GM12878 (cell line): Measurements from ENCODE around the gene MAGI1. TPM values are rescaled to one million over a fixed set of nuclear protein-coding genes. Genes with fewer than 3 reads are reported as not detected.

Experiments used
- ATAC-seq: fragments of 200-7000 bp; cut with Tn5 transposase; 3 replicates; pipeline ENCODE4 v1.9.1; 2020; ENCODE audit warnings: mild to moderate bottlenecking, moderate library complexity
- BruUV-seq: library from RNA; stranded (reverse); fragments of 400-500 nt; replicated peaks from 2 replicates; lab custom pipeline; 2021; lab: Mats Ljungman, UMichigan
- CTCF ChIA-PET: fragments of 300-600 bp; sonication (Branson Sonifier 250); formaldehyde crosslinking; extraction: SDS; loops from one replicate; lab custom pipeline; 2021; ENCODE audit warnings: inconsistent platforms; lab: Yijun Ruan, JAX
- POLR2A ChIA-PET: fragments of 350-600 bp; formaldehyde crosslinking; extraction: SDS; loops from one replicate; lab custom pipeline; 2021; ENCODE audit warnings: inconsistent platforms; lab: Charles Lee
- RAD21 ChIA-PET: fragments of 300-600 bp; sonication (Branson Sonifier 250); formaldehyde crosslinking; loops from one replicate; lab custom pipeline; 2023; ENCODE audit warnings: antibody characterized with exemption; ENCODE audit not compliant: unreplicated experiment; lab: Charles Lee
- SMC1A ChIA-PET: fragments of 300-600 bp; sonication (Branson Sonifier 250); formaldehyde crosslinking; loops from one replicate; lab custom pipeline; 2023; ENCODE audit not compliant: unreplicated experiment, uncharacterized antibody; lab: Charles Lee
- DNase-seq: peaks from one replicate; pipeline ENCODE4 v3.0.0-alpha.2; 2011; ENCODE audit warnings: low read depth, low spot score
- FAIRE-seq: peaks from 3 replicates; lab custom pipeline; 2011; peaks lifted over from hg19 to GRCh38; lab: Jason Lieb, UNC
- H2AFZ ChIP-seq: 2 replicates; pipeline ENCODE4 v1.6.0; 2011; ENCODE audit warnings: low read depth, low read length, control low read depth; ENCODE audit not compliant: control insufficient read depth
- H3K27ac ChIP-seq: 2 replicates; pipeline ENCODE4 v1.5.1; 2011; ENCODE audit warnings: control low read depth; ENCODE audit not compliant: control insufficient read depth, insufficient read depth
- H3K27me3 ChIP-seq, 2 experiments: replicated peaks in 1 of 2; 2 replicates each; pipeline versions ENCODE4 v1.6.0 to v1.6.1; 2011; ENCODE audit warnings: low read length in 1 of 2; ENCODE audit not compliant: control insufficient read depth in 2 of 2, insufficient read depth in 2 of 2
- H3K36me3 ChIP-seq, 2 experiments: 2 replicates each; pipeline ENCODE4 v1.5.1; 2011; ENCODE audit warnings: low read length in 1 of 2; ENCODE audit not compliant: control insufficient read depth in 2 of 2, insufficient read depth in 2 of 2
- H3K4me1 ChIP-seq: 2 replicates; pipeline ENCODE4 v1.6.1; 2011; ENCODE audit warnings: mild to moderate bottlenecking, low read length, moderate library complexity, mixed read lengths; ENCODE audit not compliant: control insufficient read depth, insufficient read depth
- H3K4me2 ChIP-seq: 2 replicates; pipeline ENCODE4 v1.6.0; 2011; ENCODE audit warnings: control low read depth; ENCODE audit not compliant: control insufficient read depth, insufficient read depth
- H3K4me3 ChIP-seq: fragments of 200-600 bp; sonication (generic); 2 replicates; pipeline ENCODE4 v1.5.1; 2016
- H3K79me2 ChIP-seq: 2 replicates; pipeline ENCODE4 v1.6.0; 2011; ENCODE audit warnings: low read length; ENCODE audit not compliant: control insufficient read depth, insufficient read depth
- H3K9ac ChIP-seq: 2 replicates; pipeline ENCODE4 v1.8.0; 2011; ENCODE audit warnings: low read length, control low read depth, mixed read lengths; ENCODE audit not compliant: control insufficient read depth, insufficient read depth
- H3K9me3 ChIP-seq: replicated peaks from 3 replicates; pipeline ENCODE4 v1.5.1; 2011; ENCODE audit warnings: mild to moderate bottlenecking, low read length; ENCODE audit not compliant: control insufficient read depth, insufficient read depth
- H4K20me1 ChIP-seq: 2 replicates; pipeline ENCODE4 v1.6.0; 2011; ENCODE audit not compliant: control insufficient read depth, insufficient read depth
- ASH2L ChIP-seq: fragments of 300-600, 200-600 bp; sonication (generic); IDR thresholded peaks from 2 replicates; pipeline ENCODE4 v1.6.1; 2017; ENCODE audit warnings: low read depth, mild to moderate bottlenecking, borderline replicate concordance
- CBX5 ChIP-seq: sonication (generic); IDR thresholded peaks from 2 replicates; pipeline ENCODE4 v1.6.1; 2016; ENCODE audit warnings: low read depth, moderate library complexity, mild to moderate bottlenecking, inconsistent platforms
- GABPA ChIP-seq: IDR thresholded peaks from 2 replicates; pipeline ENCODE4 v1.6.1; 2014; ENCODE audit warnings: antibody characterized with exemption, low read depth, mild to moderate bottlenecking, inconsistent platforms
- MTA3 ChIP-seq: IDR thresholded peaks from 2 replicates; pipeline ENCODE4 v1.6.1; 2012; ENCODE audit warnings: low read length, inconsistent platforms, borderline replicate concordance
- MYC ChIP-seq: IDR thresholded peaks from 2 replicates; pipeline ENCODE4 v1.6.1; 2011; ENCODE audit warnings: mild to moderate bottlenecking, low read length, moderate library complexity, inconsistent platforms; ENCODE audit not compliant: insufficient read depth, insufficient replicate concordance, insufficient read length, severe bottlenecking
- PAX8 ChIP-seq: fragments of 450-650 bp; IDR thresholded peaks from 2 replicates; pipeline ENCODE4 v1.6.1; 2017; ENCODE audit warnings: mild to moderate bottlenecking, moderate library complexity
- RB1 ChIP-seq: fragments of 450-650 bp; formaldehyde crosslinking; IDR thresholded peaks from 2 replicates; pipeline ENCODE4 v1.6.1; 2017; ENCODE audit warnings: mild to moderate bottlenecking, borderline replicate concordance
- ZNF217 ChIP-seq: fragments of 450-650 bp; IDR thresholded peaks from 2 replicates; pipeline ENCODE4 v1.6.1; 2017; ENCODE audit warnings: antibody characterized with exemption, mild to moderate bottlenecking
- WGBS: methylation state at CpG from one replicate; pipeline ENCODE4 v1.1.6; 2016; ENCODE audit warnings: low lambda C conversion rate; ENCODE audit not compliant: insufficient replicate concordance, insufficient coverage; ENCODE audit errors: missing lambda C conversion rate; 5-methylcytosine and 5-hydroxymethylcytosine counted together
- in situ Hi-C: fragments of 300-500 bp; cut with MboI; formaldehyde crosslinking; loops from 9 replicates; pipeline ENCODE4 v1.14.3; 2018; ENCODE audit warnings: mixed read lengths
- intact Hi-C: fragments of 100-400 bp; cut with micrococcal nuclease; formaldehyde crosslinking; loops from one replicate; pipeline ENCODE4 v1.14.2; 2022; ENCODE audit not compliant: unreplicated experiment
- polyA plus RNA-seq, 11 experiments: library from polyadenylated mRNA; depleted of rRNA in 4 of 11; unstranded in 6 of 11; stranded (reverse) in 5 of 11; fragments of >200 nt; fragmentation: Nextera tagmentation in 4 of 11; fragmentation: Illumina TruSeq in 1 of 11; extraction: Ambion mirVana in 4 of 11; extraction: Trizol in 1 of 11; gene quantifications; 1 replicate in 1 of 11; 2 replicates in 10 of 11; pipeline versions ENCODE4 v1.2.1 to v1.2.3, GENCODE V29; 2011 to 2016; ENCODE audit warnings: inconsistent platforms in 2 of 11, missing spikeins in 2 of 11, low read depth in 1 of 11
- total RNA-seq, 4 experiments: library from RNA; depleted of rRNA in 3 of 4; stranded (reverse); fragments of >200 nt in 3 of 4; fragmentation: Illumina TruSeq in 1 of 4; extraction: Trizol in 1 of 4; gene quantifications; 2 replicates each; pipeline versions ENCODE4 v1.2.1 to v1.2.3, GENCODE V29; 2013 to 2021
- TF ChIP-seq, protein P1 (sequence below): IDR thresholded peaks from 2 replicates; pipeline ENCODE4 v1.6.1; 2012; ENCODE audit warnings: low read depth, low read length, improper control_type of control experiment
- TF ChIP-seq, protein P2 (sequence below): fragments of 450-650 bp; IDR thresholded peaks from 2 replicates; pipeline ENCODE4 v1.6.1; 2018; ENCODE audit warnings: borderline replicate concordance, mild to moderate bottlenecking; ENCODE audit not compliant: partially characterized antibody
- TF ChIP-seq, protein P3 (sequence below): IDR thresholded peaks from 2 replicates; pipeline ENCODE4 v1.6.1; 2011; ENCODE audit warnings: low read depth, low read length, improper control_type of control experiment, borderline replicate concordance

The MAGI1 gene
- total and polyA plus RNA-seq, 10 of the 15 experiments (the other 5 are each of a cell fraction or from before 2014, with no cell fraction given) = 0.02 to 3.3 (median 0.29) TPM; not detected in 1

DNA sequence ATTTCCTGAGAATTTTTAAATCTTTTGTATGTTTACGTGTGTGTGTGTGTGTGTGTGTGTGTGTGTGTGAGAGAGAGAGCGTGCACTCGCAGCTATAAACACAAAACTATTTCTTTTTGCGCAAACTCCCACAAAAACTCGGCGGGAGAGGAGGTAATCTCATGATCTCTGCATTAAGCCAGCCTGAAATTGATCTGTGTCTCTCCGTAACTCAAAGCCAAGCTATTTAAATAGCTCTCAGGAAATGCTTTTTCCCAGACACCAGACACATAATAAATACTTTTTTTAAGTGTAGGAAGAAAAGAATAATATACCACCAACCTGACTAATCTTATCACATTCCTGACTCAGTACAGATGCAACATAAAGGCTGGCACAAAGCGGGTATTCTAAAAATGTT is 226.8 kb downstream of the MAGI1 start:
- Histone ChIP-seq H3K36me3 (no peaks in the 10 kb centered on the region), H3K27ac (no peak overlapping the region), H3K4me2 (no peak overlapping the region), H3K79me2 (no peaks in the 10 kb centered on the region), H3K4me1 (no peaks in the 10 kb centered on the region), H3K4me3 (no peak overlapping the region), H4K20me1 (no peaks in the 10 kb centered on the region), H3K27me3 (no peaks in the 10 kb centered on the region), H3K9me3 (no peaks in the 10 kb centered on the region), H2AFZ (no peak overlapping the region), H3K9ac (no peak overlapping the region)
- ChIA-PET POLR2A (no interaction called here), SMC1A (interaction anchor here (1.2 to 1.3 kb wide), 2 partner anchors 16 to 23 kb away, joined by 3 read pairs; no protein-coding TSS in a partner anchor), RAD21 (no interaction called here), CTCF (interaction anchor here (0.6 kb wide), 1 partner anchor 1397 kb away, joined by 3 read pairs; no protein-coding TSS in a partner anchor)
- intact Hi-C loops (no loop called here), in situ Hi-C loops (no loop called here)
- ATAC-seq (no peak), FAIRE-seq (no peak), DNase-seq (no peak)
- TF ChIP-seq ZNF217 (no peak), MTA3 (no peak), CBX5 (no peak)
- TF ChIP-seq, protein P1, sequence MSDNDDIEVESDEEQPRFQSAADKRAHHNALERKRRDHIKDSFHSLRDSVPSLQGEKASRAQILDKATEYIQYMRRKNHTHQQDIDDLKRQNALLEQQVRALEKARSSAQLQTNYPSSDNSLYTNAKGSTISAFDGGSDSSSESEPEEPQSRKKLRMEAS = no peak
- WGBS = 76% methylated on average over 7 of the region's 8 CpGs
- no TSS peak for BruUV-seq

DNA sequence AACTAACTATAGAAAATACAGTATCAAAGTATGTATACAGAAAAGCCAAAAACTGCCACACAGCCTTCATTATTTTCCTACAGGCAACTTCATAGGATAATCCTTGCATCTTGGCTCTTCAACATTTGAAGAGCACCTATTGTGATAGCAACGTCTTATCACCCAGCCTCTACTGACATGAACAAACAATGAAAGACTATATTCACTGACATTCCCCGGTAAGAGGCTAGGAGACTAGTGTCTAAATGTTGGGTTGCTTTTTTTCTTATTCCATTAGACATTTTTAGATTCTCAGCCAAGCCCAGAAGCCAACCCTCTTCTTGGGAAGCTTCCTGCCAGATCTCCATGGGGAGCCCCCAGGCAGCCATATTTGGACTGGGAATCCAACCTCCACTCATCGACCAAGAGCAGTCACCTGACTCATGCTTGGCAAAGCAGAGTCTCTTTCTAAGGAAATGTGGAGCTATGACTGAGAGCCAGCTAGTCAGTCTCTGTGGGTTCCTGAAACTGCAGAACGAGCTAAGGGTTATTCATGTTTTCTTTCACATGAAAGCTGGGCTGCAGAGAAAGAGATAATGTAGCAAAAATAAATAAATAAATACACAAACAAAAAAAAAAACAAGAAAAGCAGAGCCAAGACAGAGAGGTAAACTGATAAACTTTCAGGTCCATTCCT is 227.5 kb downstream of the MAGI1 start:
- ATAC-seq (no peak), DNase-seq (no peak), FAIRE-seq (no peak)
- no peak overlapping the region for H3K4me2 ChIP-seq
- ChIA-PET RAD21 (no interaction called here), SMC1A (interaction anchor here (1.2 to 1.3 kb wide), 2 partner anchors 15 to 23 kb away, joined by 3 read pairs; no protein-coding TSS in a partner anchor), POLR2A (no interaction called here), CTCF (interaction anchor here (0.6 kb wide), 1 partner anchor 1397 kb away, joined by 3 read pairs; no protein-coding TSS in a partner anchor)
- no peaks in the 10 kb centered on the region for H3K4me1 ChIP-seq
- intact Hi-C loops (no loop called here), in situ Hi-C loops (no loop called here)
- no peaks in the 10 kb centered on the region for H3K27me3 ChIP-seq
- 33% methylated on average over 4 of the region's 4 CpGs for WGBS
- H3K27ac ChIP-seq = no peak overlapping the region
- H3K9me3 ChIP-seq = no peaks in the 10 kb centered on the region
- H3K36me3 ChIP-seq = no peaks in the 10 kb centered on the region
- no peaks in the 10 kb centered on the region for H3K79me2 ChIP-seq
- BruUV-seq = no TSS peak
- no peak overlapping the region for H3K4me3 ChIP-seq
- H2AFZ ChIP-seq = no peak overlapping the region
- no peak overlapping the region for H3K9ac ChIP-seq
- H4K20me1 ChIP-seq = no peaks in the 10 kb centered on the region
- TF ChIP-seq PAX8 (no peak), GABPA (no peak), RB1 (no peak), ASH2L (no peak), MYC (no peak)
- TF ChIP-seq, protein P2, sequence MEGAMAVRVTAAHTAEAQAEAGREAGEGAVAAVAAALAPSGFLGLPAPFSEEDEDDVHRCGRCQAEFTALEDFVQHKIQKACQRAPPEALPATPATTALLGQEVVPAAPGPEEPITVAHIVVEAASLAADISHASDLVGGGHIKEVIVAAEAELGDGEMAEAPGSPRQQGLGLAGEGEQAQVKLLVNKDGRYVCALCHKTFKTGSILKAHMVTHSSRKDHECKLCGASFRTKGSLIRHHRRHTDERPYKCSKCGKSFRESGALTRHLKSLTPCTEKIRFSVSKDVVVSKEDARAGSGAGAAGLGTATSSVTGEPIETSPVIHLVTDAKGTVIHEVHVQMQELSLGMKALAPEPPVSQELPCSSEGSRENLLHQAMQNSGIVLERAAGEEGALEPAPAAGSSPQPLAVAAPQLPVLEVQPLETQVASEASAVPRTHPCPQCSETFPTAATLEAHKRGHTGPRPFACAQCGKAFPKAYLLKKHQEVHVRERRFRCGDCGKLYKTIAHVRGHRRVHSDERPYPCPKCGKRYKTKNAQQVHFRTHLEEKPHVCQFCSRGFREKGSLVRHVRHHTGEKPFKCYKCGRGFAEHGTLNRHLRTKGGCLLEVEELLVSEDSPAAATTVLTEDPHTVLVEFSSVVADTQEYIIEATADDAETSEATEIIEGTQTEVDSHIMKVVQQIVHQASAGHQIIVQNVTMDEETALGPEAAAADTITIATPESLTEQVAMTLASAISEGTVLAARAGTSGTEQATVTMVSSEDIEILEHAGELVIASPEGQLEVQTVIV = no peak
- TF ChIP-seq, protein P3, sequence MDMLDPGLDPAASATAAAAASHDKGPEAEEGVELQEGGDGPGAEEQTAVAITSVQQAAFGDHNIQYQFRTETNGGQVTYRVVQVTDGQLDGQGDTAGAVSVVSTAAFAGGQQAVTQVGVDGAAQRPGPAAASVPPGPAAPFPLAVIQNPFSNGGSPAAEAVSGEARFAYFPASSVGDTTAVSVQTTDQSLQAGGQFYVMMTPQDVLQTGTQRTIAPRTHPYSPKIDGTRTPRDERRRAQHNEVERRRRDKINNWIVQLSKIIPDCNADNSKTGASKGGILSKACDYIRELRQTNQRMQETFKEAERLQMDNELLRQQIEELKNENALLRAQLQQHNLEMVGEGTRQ = no peak
